RWPE2 (cell line): Measurements from ENCODE around the gene STAP2.
A peak's percentile ranks its signal among the peaks of the same experiment; 100 is the strongest.

Source experiments
- ATAC-seq: fragments of 200-7000 bp; cut with Tn5 transposase; 3 replicates; pipeline ENCODE4 v1.9.1; 2021; ENCODE audit warnings: low read depth
- DNase-seq: peaks from one replicate; pipeline ENCODE4 v3.0.0-alpha.2; 2020; ENCODE audit warnings: low spot score
- H3K27ac ChIP-seq: fragments of 450-650 bp; 2 replicates; pipeline ENCODE4 v1.5.1; 2017; ENCODE audit warnings: mild to moderate bottlenecking; ENCODE audit not compliant: poor library complexity, severe bottlenecking
- H3K27me3 ChIP-seq: fragments of 250-450 bp; sonication (Bioruptor Pico); 2 replicates; pipeline ENCODE4 v1.5.1; 2021; ENCODE audit warnings: mild to moderate bottlenecking, moderate library complexity; ENCODE audit not compliant: insufficient read depth, poor library complexity, severe bottlenecking
- H3K36me3 ChIP-seq: fragments of 250-450 bp; sonication (Bioruptor Pico); 2 replicates; pipeline ENCODE4 v1.5.1; 2020; ENCODE audit warnings: low read depth, mild to moderate bottlenecking, moderate library complexity
- H3K4me1 ChIP-seq: fragments of 250-450 bp; sonication (Bioruptor Pico); 2 replicates; pipeline ENCODE4 v1.5.1; 2021; ENCODE audit warnings: mild to moderate bottlenecking, moderate library complexity; ENCODE audit not compliant: insufficient read depth, poor library complexity, severe bottlenecking
- H3K4me3 ChIP-seq: fragments of 250-450 bp; sonication (Bioruptor Pico); 2 replicates; pipeline ENCODE4 v1.5.1; 2021; ENCODE audit warnings: mild to moderate bottlenecking, moderate library complexity; ENCODE audit not compliant: severe bottlenecking
- H3K9me3 ChIP-seq: fragments of 250-450 bp; sonication (Bioruptor Pico); 2 replicates; pipeline ENCODE4 v1.5.1; 2021; ENCODE audit warnings: mild to moderate bottlenecking, moderate library complexity; ENCODE audit not compliant: severe bottlenecking
- CTCF ChIP-seq: fragments of 450-650 bp; IDR thresholded peaks from one replicate; pipeline ENCODE4 v1.5.1; 2017; ENCODE audit warnings: mild to moderate bottlenecking, moderate library complexity; ENCODE audit not compliant: poor library complexity, severe bottlenecking

Gene STAP2

GRCh38 chr19:4373013-4373367 lies 34.4 kb upstream of the STAP2 start:
- Histone ChIP-seq H3K9me3 (no peaks in the 10 kb centered on the region), H3K27me3 (no peaks in the 10 kb centered on the region), H3K27ac (peak overlapping the region; percentile 90), H3K36me3 (peaks cover 1% of the 10 kb centered on the region), H3K4me3 (no peak overlapping the region), H3K4me1 (peaks cover 56% of the 10 kb centered on the region)
- TF ChIP-seq CTCF = no peak
- ATAC-seq (no peak), DNase-seq (no peak)

DNA sequence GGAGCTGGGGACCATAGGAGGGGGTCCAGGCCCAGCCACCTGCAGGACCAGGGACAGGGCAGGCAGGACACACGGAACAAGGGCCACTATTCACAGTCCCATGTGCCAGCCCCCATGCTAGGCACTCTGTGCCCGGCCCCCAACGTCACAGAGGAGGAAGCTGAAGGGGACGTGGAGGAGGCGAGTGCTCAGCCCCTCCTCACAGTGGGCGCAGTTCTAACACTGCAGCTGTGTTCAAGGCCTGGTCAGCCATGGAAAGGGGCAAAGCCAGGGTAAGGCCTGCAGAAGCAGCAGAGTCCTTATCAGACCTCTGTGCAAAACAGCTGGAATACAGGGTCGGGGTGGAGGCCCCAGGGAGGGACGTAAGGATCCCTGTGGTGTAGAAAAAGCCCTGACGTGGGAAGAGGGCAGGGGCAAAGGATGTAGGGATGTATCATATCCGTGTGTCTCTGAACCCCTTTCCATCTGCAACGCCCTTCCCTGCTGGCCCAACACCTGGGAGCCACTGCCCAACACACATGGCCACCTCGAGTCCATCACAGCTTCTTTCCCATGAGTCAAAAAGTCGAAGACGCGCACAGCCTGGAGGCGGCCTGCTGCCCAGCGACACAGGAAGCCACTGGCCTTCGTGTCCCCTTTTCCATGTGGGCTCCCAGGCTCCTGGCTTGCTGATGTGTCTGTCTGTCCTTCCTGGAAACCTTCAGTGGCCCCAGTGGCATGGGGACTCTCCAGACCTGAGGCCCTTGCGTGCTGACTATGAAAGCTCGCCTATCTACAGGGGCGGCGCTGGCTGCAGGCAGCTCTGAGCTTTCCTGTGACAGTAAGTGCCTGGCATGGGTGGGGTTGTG lies 33.8 kb upstream of the STAP2 start:
- DNase-seq (peak; percentile 46), ATAC-seq (no peak)
- Histone ChIP-seq H3K4me1 (peaks cover 51% of the 10 kb centered on the region), H3K36me3 (peaks cover 6% of the 10 kb centered on the region; the same call in 1 of the 2 replicates), H3K27me3 (no peaks in the 10 kb centered on the region), H3K27ac (peak overlapping the region; percentile 90), H3K4me3 (no peak overlapping the region), H3K9me3 (no peaks in the 10 kb centered on the region)
- no peak for TF ChIP-seq CTCF

DNA sequence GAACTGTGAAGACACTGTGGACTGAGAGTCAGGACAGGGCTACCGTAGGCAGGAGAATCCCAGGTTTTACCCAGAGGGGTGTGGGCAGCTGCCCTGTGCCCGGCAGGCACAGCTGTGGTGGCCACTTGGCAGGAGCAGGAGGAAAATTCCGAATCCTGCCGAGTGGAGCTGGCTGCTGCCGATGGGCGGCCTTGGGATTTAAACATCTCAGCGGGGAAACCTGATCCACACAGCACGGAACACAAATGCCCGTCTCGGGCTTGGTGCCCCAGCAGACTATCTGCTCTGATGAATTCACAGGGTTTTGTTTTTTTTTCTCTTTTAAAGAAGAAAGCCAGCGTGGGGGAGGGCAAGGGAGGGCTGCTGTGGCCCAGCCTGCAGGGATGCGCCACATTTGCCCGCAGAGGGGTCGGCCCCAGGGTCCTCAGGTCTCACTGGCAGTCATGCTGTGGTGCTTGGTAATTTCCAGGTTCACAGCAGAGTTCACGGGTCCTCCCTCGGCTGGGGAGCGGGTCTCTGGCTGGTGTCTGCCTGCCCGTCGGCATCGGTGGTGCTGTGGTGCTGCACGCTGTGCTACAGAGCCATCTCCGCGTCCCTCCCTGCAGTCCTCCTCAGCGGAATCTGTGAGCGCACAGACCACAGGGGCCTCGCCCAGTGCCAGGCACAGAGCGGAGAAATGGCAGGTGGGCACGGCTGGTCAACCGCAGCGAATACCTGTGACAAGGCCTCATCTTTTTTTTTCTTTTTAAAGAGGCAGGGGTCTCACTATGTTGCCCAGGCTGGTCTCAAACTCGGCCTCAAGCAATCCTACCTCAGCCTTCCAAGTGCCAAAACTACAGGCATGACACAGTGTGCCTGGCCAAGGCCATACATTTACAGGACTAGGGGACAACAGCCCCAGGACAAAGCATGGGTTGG lies 32.9 kb upstream of the STAP2 start:
- Histone ChIP-seq H3K9me3 (no peaks in the 10 kb centered on the region), H3K4me1 (peaks cover 42% of the 10 kb centered on the region), H3K27me3 (no peaks in the 10 kb centered on the region), H3K27ac (peak overlapping the region; percentile 91), H3K36me3 (peaks cover 6% of the 10 kb centered on the region; the same call in 1 of the 2 replicates), H3K4me3 (no peak overlapping the region)
- ATAC-seq (no peak), DNase-seq (peak; percentile 45)
- no peak for TF ChIP-seq CTCF

GRCh38 chr19:4370418-4371041 lies 31.9 kb upstream of the STAP2 start:
- Histone ChIP-seq H3K9me3 (no peaks in the 10 kb centered on the region), H3K36me3 (peaks cover 13% of the 10 kb centered on the region; the same call in 1 of the 2 replicates), H3K4me1 (peaks cover 32% of the 10 kb centered on the region), H3K27me3 (no peaks in the 10 kb centered on the region), H3K27ac (peak overlapping the region; percentile 91), H3K4me3 (no peak overlapping the region)
- ATAC-seq (no peak), DNase-seq (peak; percentile 45)
- TF ChIP-seq CTCF = no peak
